Left lung (tissue), 10 donors: ENCODE data around the gene BRSK2. TPM values are rescaled to one million over a fixed set of nuclear protein-coding genes. Genes with fewer than 3 reads are reported as not detected.

Experiments used
- ATAC-seq: fragments of 200-7000 bp; cut with Tn5 transposase; one replicate; pipeline ENCODE4 v1.9.1; 2020; ENCODE audit warnings: moderate library complexity
- DNase-seq, 4 donors: peaks; one replicate each; pipeline ENCODE4 v3.0.0-alpha.2; 2013 to 2020
- H3K27ac ChIP-seq, 2 donors: fragments of 200-600 bp; sonication (generic) in 1 of 2; one replicate each; pipeline versions ENCODE4 v1.5.0 to v1.8.0; 2020 to 2021
- H3K27me3 ChIP-seq, 2 donors: fragments of 200-600 bp; sonication (generic) in 1 of 2; one replicate each; pipeline versions ENCODE4 v1.5.0 to v1.8.0; 2020 to 2021
- H3K36me3 ChIP-seq, 2 donors: fragments of 200-600 bp; sonication (generic) in 1 of 2; one replicate each; pipeline versions ENCODE4 v1.5.0 to v1.8.0; 2020 to 2021
- H3K4me1 ChIP-seq, 2 donors: fragments of 200-600 bp; one replicate each; pipeline ENCODE4 v1.8.0; 2021
- H3K4me3 ChIP-seq, 2 donors: fragments of 200-600 bp; sonication (generic) in 1 of 2; one replicate each; pipeline versions ENCODE4 v1.5.0 to v1.8.0; 2020 to 2021; ENCODE audit warnings: mild to moderate bottlenecking in 1 of 2
- H3K9me3 ChIP-seq, 2 donors: fragments of 200-600 bp; sonication (generic) in 1 of 2; one replicate each; pipeline versions ENCODE4 v1.5.0 to v1.8.0; 2020 to 2021
- CTCF ChIP-seq, 2 donors: fragments of 200-600 bp; sonication (generic) in 1 of 2; IDR thresholded peaks; one replicate each; pipeline versions ENCODE4 v1.5.0 to v1.8.0; 2021; ENCODE audit warnings: antibody characterized with exemption in 2 of 2
- intact Hi-C, 2 donors: fragments of 100-400 bp; cut with DNase I; formaldehyde crosslinking; loops; one replicate each; pipeline versions ENCODE4 v1.11.2 to v1.14.2; 2022
- polyA plus RNA-seq, 6 donors: library from polyadenylated mRNA; unstranded; fragments of 120-200 nt; gene quantifications; one replicate each; pipeline ENCODE4 v1.2.1, GENCODE V29; 2013; ENCODE audit not compliant: insufficient read length in 6 of 6
- total RNA-seq, 2 donors: library from RNA; stranded (reverse); fragmentation: NEBNext Ultra II Directional; extraction: Animal tissue kit (Norgen Biotek cat#: 25700); gene quantifications; one replicate each; pipeline ENCODE4 v1.2.1, GENCODE V29; 2021
- donor health status: DM: no; HTN: yes; CAD: no.
- donor health status: DM: no; HTN: no; CAD: no.

Gene BRSK2
- total and polyA plus RNA-seq, 8 donors: 0.13 to 1.1 (median 0.69) TPM

GRCh38 chr11:1457856-1458255 is 68.1 kb downstream of the BRSK2 start:
- H3K4me3 ChIP-seq: no peak overlapping the region
- no peaks in the 10 kb centered on the region for H3K9me3 ChIP-seq
- ATAC-seq (no peak), DNase-seq (no peak)
- TF ChIP-seq CTCF (IDR thresholded peaks at IDR 0.05): no peak
- H3K36me3 ChIP-seq: no peaks in the 10 kb centered on the region
- H3K27me3 ChIP-seq: peaks cover 0 to 12% of the 10 kb centered on the region in 2 donors
- no peak overlapping the region for H3K27ac ChIP-seq
- intact Hi-C loops: no loop called here
- peaks cover 3 to 25% of the 10 kb centered on the region in 2 donors for H3K4me1 ChIP-seq

- peak in 3 of 4 donors; percentile 64 to 90 (median 80) for DNase-seq
- Histone ChIP-seq H3K4me3 (no peak overlapping the region), H3K27me3 (peaks cover 0 to 5% of the 10 kb centered on the region in 2 donors), H3K27ac (no peak overlapping the region), H3K36me3 (no peaks in the 10 kb centered on the region), H3K4me1 (peaks cover 3 to 25% of the 10 kb centered on the region in 2 donors), H3K9me3 (peaks cover 0 to 2% of the 10 kb centered on the region in 2 donors)
- no peak for TF ChIP-seq CTCF (IDR thresholded peaks at IDR 0.05)
- ATAC-seq: peak; percentile 87
- intact Hi-C loops: no loop called here
Measured at GRCh38 chr11:1458340-1459218, 68.8 kb downstream of the BRSK2 start.

GRCh38 chr11:1459219-1459575 is 69.5 kb downstream of the BRSK2 start:
- Histone ChIP-seq H3K36me3 (no peaks in the 10 kb centered on the region), H3K4me3 (no peak overlapping the region), H3K9me3 (peaks cover 0 to 5% of the 10 kb centered on the region in 2 donors), H3K27ac (no peak overlapping the region), H3K27me3 (no peaks in the 10 kb centered on the region), H3K4me1 (peaks cover 3 to 25% of the 10 kb centered on the region in 2 donors)
- ATAC-seq (no peak), DNase-seq (no peak)
- intact Hi-C loops: no loop called here
- no peak for TF ChIP-seq CTCF (IDR thresholded peaks at IDR 0.05)

GRCh38 chr11:1459764-1460395 is 70.1 kb downstream of the BRSK2 start:
- H3K9me3 ChIP-seq: peaks cover 0 to 5% of the 10 kb centered on the region in 2 donors
- no peak for TF ChIP-seq CTCF (IDR thresholded peaks at IDR 0.05)
- DNase-seq (no peak), ATAC-seq (no peak)
- no peaks in the 10 kb centered on the region for H3K27me3 ChIP-seq
- peak overlapping the region in 1 of 2 donors; percentile 13 for H3K27ac ChIP-seq
- peaks cover 3 to 25% of the 10 kb centered on the region in 2 donors for H3K4me1 ChIP-seq
- no peaks in the 10 kb centered on the region for H3K36me3 ChIP-seq
- intact Hi-C loops: no loop called here
- no peak overlapping the region for H3K4me3 ChIP-seq

- peak; percentile 10 for ATAC-seq
- no peak overlapping the region for H3K4me3 ChIP-seq
- peak in 3 of 4 donors; percentile 47 to 80 (median 49) for DNase-seq
Measured at GRCh38 chr11:1460396-1460985, 70.8 kb downstream of the BRSK2 start.

More at GRCh38 chr11:1460396-1460985, 70.8 kb downstream of the BRSK2 start:
- no peak for TF ChIP-seq CTCF (IDR thresholded peaks at IDR 0.05)
- Histone ChIP-seq H3K4me1 (peaks cover 3 to 25% of the 10 kb centered on the region in 2 donors), H3K36me3 (peaks cover 0 to 6% of the 10 kb centered on the region in 2 donors), H3K9me3 (peaks cover 0 to 5% of the 10 kb centered on the region in 2 donors), H3K27me3 (no peaks in the 10 kb centered on the region), H3K27ac (peak overlapping the region in 1 of 2 donors; percentile 13)
- intact Hi-C loops: no loop called here
